GM19468 (cell line): ENCODE measurements around the gene U2AF2.

Experiments
- ATAC-seq: cut with Tn5 transposase; IDR thresholded peaks from one replicate; pipeline ENCODE4 v1.9.1; 2021; ENCODE audit warnings: mild to moderate bottlenecking, moderate library complexity, moderate number of reproducible peaks; ENCODE audit not compliant: unreplicated experiment; ENCODE audit errors: extremely low read depth

The U2AF2 gene

GRCh38 chr19:55687281-55688201, 32.7 kb downstream of the U2AF2 start:
- no peak for ATAC-seq

- ATAC-seq, result no peak
These were observed 33.8 kb downstream of the U2AF2 start for GRCh38 chr19:55688422-55689218.

- ATAC-seq, result no peak
These were observed 34.7 kb downstream of the U2AF2 start for GRCh38 chr19:55689411-55690108.

- ATAC-seq, result no peak
These were observed 35.4 kb downstream of the U2AF2 start for GRCh38 chr19:55690109-55690768.

- ATAC-seq, result no peak
These were observed 36.1 kb downstream of the U2AF2 start for GRCh38 chr19:55690769-55691545.

- no peak for ATAC-seq
These were observed 37.0 kb downstream of the U2AF2 start for GRCh38 chr19:55691561-55692481.

- no peak for ATAC-seq
These were observed 37.8 kb downstream of the U2AF2 start for GRCh38 chr19:55692681-55693081.

GRCh38 chr19:55693336-55693974, 38.6 kb downstream of the U2AF2 start:
- no peak for ATAC-seq

- no peak for ATAC-seq
These were observed 39.4 kb downstream of the U2AF2 start for GRCh38 chr19:55694241-55694655.

- ATAC-seq, result no peak
These were observed 40.0 kb downstream of the U2AF2 start for GRCh38 chr19:55694656-55695491.

GRCh38 chr19:55695511-55696290, 40.9 kb downstream of the U2AF2 start:
- no peak for ATAC-seq

- ATAC-seq, result no peak
These were observed 41.6 kb downstream of the U2AF2 start for GRCh38 chr19:55696301-55697068.

GRCh38 chr19:55697069-55697440, 42.2 kb downstream of the U2AF2 start:
- ATAC-seq, result no peak

- ATAC-seq, result no peak
These were observed 42.9 kb downstream of the U2AF2 start for GRCh38 chr19:55697698-55698097.

GRCh38 chr19:55698256-55698655, 43.4 kb downstream of the U2AF2 start:
- ATAC-seq, result no peak

- no peak for ATAC-seq
These were observed 44.4 kb downstream of the U2AF2 start for GRCh38 chr19:55699221-55699620.
